Skeletal muscle cell (primary cell): Measurements from ENCODE around the gene KATNAL1.

Experiments
- DNase-seq: peaks from one replicate; pipeline ENCODE4 v3.0.0-alpha.2; 2010; ENCODE audit warnings: low read depth
- H3K4me3 ChIP-seq: 2 replicates; pipeline ENCODE4 v1.5.1; 2011; ENCODE audit warnings: low read depth, mild to moderate bottlenecking, control low read depth, low read length, moderate library complexity

Gene KATNAL1

DNA sequence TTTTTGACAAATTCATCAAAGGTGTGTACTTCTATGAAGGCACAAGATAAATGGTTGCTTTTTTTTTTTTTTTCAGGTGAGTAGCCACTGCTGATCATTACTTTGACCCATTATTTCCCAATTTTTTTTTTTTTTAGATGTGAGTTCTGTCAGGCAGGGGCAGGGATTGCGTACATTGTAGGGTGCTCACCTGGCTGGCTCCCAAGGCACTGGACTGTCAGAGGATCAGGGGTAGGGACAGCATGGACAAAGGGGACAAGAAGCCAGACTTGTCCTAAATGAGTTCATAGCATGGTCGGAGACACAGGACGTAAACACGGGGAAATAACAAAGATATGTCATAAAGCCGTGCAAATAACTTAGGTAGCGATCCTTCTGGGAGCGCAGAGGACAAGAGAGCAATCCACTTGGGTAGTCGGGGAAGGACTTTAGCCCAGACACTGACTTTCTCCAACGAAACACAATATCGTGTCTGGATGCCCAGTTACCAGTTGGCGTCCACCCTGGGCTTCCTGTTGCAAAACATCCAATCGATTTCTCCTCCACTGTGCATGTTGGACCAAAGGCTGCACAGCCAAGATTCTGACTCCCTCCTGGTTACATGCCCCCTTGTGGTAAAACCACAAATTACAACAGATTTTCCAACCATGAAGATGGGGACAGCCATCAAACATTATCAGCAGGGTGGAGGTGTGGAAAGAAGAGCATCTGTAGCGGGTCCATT is 27.5 kb upstream of the KATNAL1 start:
- H3K4me3 ChIP-seq = no peak overlapping the region
- no peak for DNase-seq

DNA sequence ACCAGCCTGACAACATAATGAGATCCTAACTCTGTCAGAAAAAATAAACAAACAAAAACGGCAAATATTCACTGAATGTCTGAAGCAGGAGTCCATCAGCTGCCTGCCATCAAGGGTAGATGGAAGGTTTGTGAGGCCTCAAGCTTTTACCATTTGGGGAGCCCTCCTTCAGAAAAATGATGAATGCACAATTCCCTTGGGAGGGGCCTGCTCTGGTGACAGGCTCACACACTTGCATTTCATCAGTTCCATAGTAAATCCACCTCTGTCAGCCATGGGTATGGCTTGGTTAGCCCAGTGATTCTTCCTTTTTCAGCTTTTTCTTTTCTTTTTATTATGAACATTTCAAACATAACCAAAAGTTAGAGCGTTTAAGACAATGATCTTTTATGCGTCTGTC is 26.3 kb upstream of the KATNAL1 start:
- DNase-seq = no peak
- no peak overlapping the region for H3K4me3 ChIP-seq

DNA sequence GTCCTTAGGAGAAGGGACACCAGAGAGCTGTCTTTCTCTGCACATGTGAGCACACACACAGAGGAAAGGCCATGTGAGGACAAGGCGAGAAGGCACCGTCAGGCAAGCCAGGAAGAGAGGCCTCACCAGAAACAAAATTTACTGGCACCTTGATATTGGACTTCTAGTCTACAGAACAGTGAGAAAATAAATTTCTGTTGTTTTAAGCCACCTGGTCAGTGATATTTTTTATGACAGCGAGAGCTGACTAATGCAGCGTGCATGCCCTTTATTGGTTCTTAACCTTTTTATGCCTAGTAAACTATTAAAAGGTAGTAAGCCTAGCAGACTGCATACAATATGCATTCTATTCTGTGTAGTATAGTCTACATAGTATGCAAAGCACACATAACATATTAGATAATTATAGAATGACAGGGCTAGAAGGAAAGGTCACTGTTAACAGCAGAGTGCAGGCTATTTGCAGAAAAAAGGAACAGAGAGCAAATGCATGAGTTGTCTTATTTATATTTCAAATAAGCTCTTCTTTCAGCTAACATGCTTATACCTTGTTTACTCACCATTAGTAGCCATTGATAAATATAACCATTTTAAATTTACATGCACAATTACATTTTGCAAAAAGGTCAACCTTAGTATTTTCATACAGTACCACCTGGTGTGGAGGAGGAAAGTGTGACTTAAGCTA is 25.2 kb upstream of the KATNAL1 start:
- no peak for DNase-seq
- H3K4me3 ChIP-seq = no peak overlapping the region

DNA sequence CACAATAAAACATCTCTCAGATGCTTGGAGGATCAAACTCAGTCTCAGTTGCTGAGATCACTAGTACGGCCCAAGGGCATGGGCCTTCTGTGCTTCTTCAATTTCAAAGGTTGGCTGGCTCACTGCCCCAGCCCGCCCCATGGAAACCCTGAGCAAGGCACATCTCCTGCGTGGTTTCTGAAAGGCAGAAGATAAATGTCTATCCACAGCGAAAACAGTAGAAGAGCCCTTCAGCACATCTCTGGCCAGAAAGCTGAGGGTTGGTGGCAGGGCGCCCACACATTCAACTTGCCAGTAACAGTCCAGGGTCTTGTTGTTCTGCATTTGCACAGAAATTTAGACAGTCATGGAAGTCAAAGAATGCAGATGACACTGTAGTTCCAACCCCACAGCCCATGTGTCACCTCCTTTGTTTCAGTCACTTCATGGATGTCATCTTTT is 24.0 kb upstream of the KATNAL1 start:
- no peak overlapping the region for H3K4me3 ChIP-seq
- DNase-seq = no peak

DNA sequence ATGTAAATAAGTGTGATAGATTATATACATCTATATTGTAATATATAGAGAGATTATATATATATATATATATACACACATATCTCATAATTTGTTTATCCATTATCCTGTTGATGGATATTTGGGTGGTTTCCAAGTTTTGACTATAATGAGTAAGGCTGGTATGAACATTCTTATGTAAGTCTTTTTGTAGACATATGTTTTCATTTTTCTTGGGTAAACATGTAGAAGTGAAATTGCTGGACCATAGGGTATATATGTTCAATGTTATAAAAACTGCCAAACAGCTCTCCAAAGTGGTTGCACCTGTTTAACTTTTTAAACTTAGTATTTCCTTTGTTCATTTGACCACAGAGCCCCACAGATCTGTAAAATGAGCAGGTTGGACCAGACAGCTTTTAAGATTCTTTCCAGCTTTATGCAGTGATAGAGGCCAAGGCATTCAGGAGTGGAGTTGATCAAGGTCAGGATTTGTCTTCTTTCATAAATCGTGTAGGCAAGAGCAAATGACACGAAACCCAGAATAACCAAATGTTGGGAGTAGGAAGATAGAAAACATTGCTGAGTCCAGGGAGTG is 21.7 kb upstream of the KATNAL1 start:
- no peak overlapping the region for H3K4me3 ChIP-seq
- no peak for DNase-seq

DNA sequence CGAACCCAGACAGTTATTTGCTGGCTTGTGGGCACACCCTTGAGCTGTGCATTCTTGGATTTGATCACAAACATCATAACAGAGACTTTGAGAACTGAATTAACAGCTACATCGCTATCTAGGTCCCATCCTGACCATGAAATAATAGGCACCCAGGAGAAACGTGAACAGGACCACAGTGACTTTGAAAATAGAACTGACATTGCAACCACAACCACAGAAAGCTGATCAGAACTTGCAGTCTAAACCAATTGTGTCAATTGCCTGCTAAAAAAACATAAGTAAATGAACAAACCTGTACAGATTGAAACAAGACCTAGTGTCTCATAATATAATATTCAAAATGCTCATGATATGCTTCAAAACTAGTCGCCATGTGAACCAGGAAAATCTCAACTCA is 18.3 kb upstream of the KATNAL1 start:
- no peak overlapping the region for H3K4me3 ChIP-seq
- no peak for DNase-seq

DNA sequence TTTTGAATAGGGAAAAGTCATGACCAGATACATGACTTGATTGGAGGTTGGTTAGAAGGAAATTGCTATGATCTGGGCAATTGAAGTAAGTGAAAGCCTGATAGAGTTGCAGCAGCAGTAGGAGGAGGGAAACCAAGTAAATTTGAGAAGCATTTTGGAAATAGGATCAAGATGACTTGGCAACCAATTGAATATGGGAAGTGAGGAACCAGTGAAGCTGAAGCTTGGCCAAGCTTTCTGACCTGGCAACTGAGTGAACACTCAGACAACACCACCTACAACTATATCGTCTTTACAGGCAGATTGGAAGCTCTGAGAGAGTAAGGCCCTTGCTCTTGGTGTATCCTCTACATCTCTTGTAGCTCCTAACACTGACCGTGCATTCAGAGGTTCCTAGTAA is 16.2 kb upstream of the KATNAL1 start:
- no peak for DNase-seq
- H3K4me3 ChIP-seq = no peak overlapping the region

DNA sequence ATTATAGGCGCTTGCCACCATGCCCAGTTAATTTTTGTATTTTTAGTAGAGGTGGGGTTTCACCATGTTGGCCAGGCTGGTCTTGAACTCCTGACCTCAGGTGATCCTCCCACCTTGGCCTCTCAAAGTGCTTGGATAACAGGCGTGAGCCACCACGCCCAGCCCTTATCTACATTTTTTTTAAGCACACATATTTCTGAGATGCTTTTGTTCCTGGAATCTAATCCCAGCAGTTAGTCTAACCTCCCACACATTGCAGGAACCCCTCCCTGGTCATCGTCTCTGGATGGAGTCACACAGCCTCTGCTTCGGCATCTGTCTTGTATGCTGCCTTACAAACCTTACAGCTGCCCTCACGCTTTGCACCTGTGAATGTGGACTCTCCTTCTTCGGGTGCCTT is 15.1 kb upstream of the KATNAL1 start:
- no peak overlapping the region for H3K4me3 ChIP-seq
- DNase-seq = no peak

DNA sequence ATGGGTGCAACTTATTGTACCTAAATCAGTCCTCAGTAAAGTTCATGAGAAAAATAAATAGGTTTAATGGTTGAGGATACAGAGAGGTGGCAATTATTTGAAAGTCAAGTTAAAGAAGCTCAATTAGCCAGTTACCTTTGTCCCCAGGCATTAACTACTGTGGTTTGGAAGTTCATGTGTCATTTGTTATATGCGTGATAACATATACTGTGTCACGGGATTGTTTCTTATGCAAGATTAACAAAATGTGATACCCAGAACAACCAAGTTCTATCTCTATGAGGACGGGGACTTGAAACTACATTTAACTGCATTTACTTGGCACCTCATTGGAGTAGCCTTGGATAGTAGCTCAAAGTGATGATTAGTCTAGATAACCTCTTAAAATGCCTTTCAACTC is 13.9 kb upstream of the KATNAL1 start:
- no peak for DNase-seq
- no peak overlapping the region for H3K4me3 ChIP-seq

DNA sequence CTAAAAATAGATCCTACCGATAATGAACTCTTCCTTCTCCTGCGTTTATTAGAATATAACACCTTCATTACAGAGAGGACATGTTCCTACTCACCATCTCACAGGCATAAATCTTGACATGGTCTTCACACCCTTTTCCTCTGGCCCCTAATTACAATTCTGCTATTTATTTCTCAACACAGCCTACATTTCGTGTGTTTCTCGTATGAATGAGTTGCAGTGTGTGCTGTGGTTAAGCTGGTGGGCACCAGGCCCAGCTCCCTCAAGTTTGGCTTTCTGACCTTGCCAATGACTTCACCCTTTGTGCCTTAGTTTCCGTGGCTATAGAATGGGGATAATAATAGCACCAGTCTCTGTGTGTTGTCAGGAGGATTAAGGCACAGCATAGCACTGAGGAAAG is 12.3 kb upstream of the KATNAL1 start:
- DNase-seq = no peak
- H3K4me3 ChIP-seq = no peak overlapping the region

DNA sequence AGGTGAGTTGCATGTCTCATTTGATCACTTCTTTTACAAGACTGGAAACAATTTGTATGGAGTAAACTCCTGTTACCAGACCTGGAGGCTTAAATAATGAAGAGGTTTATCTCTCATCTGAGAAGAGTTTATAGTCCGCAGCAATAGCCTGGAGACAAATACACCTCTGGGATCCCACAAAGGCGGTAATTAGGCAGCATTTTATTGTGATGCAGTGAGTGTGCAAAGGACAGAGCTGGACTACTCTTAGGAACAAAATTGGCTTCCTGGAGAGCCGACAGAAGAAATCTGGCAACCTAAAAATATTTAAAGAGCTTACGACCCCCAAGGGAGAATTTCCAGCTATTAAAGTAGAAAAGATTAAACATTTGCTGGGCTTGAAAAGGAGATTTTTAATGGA is 11.8 kb upstream of the KATNAL1 start:
- no peak overlapping the region for H3K4me3 ChIP-seq
- DNase-seq = no peak

DNA sequence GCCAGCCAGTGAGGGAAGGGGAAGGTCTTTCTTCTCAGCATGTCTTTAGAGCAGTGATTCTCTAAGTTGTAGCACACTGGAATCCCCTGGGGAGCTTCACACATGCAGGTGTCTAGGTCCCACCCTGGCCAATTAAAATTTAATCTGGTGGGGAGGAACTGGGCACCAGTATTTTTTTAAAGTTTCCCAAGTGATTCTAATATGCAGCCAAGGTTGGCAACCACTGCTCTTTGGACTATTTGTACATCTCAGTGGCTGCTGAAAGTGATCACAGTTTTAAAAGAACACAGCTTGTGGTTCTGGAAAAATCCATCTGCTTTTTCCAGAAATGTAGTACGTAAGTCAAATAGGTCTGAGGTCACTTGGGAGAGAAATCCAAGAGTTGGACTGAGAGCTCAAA is 10.7 kb upstream of the KATNAL1 start:
- DNase-seq = no peak
- no peak overlapping the region for H3K4me3 ChIP-seq

DNA sequence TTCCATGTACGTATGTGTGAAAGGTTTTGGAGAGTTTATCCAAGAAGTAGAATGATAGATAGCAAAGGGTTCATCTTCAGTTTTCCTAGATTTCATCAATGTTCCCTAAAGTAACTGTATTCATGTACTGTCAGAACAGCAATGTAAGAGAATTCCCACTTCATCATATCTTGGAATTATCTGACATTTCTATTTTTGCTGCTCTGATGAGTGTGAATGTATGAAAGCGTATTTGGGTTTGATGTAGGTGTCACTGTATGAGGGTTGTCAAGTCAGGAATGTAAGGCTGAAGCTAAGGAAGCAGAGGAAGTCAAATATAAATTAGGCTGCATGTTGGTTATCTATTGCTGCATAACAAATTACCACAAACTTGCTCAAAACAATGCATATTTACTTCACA is 7.2 kb upstream of the KATNAL1 start:
- DNase-seq = no peak
- H3K4me3 ChIP-seq = no peak overlapping the region

DNA sequence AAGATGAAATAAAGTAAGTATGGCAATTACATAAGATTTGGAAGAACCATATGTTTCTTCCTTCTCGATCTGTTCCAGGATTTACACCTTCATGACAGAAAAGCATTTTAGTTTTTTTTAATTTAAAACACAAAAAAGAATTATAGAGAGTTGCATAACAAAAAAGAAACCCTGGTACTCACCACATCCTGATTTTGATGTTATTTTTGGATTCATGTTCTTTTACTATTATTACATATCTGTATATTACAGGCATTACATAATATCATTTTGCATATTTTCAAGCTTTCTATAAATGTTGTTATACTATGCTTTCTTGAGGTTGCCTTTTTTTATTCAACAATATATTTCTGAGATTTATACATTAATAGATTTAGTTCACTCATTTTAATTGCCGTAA is 6.7 kb upstream of the KATNAL1 start:
- no peak for DNase-seq
- no peak overlapping the region for H3K4me3 ChIP-seq

DNA sequence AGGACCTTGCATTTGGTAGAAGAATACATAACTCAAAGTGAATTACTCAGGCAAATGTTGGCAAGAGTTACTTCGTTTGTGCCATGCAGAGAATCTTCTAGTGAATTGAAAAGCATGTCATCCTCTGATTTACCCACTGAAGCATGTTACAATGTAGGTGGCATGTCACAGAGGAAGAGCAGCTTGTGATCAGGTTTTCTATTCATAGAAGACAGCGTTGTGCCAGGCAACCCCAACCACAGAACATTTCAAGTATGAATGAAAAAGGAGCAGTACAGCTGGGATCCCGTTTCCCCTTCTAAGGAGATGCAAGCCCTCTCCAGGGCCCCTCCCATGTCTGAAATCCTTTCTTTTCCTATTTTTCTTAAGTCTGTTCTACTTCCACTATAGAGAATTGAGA is 6.0 kb upstream of the KATNAL1 start:
- no peak for DNase-seq
- no peak overlapping the region for H3K4me3 ChIP-seq

DNA sequence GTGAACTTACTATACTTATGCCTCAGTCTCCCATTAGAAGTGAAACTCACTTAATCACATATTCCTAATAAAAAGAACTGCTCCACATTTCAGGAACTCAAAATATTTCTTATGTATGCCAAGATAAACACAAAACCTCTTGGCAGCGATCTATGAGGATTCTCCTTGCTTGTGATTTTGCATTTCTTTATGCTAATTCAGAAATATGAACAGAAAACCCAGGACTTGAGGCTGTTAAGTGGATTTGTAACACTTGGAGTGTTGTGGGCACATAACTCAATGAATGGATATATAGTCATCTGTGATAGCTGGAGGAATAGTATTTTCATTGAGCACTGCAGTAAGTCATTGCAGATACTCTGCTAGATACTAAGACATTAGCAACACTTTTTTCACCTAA is 5.6 kb upstream of the KATNAL1 start:
- DNase-seq = no peak
- H3K4me3 ChIP-seq = no peak overlapping the region

DNA sequence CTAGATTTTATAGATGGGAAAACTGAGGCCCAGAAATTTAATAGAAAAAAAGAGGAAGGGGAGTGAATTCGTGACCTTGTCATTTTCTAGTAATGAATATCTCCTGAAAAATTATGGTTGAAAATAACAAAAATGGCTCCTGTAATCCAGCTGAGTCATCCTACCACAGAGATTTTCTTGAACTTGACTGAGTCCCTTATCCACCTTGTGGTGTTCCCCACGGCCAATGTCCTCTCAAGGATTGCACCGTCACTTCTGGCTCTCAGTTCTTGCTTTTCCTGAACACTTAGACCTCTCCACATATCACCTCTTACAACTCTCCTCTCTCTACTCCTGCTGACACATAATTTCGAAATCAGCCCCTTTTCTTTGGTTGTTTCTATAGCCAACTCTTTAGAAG is 1.2 kb upstream of the KATNAL1 start:
- no peak overlapping the region for H3K4me3 ChIP-seq
- peak; percentile 17 for DNase-seq

DNA sequence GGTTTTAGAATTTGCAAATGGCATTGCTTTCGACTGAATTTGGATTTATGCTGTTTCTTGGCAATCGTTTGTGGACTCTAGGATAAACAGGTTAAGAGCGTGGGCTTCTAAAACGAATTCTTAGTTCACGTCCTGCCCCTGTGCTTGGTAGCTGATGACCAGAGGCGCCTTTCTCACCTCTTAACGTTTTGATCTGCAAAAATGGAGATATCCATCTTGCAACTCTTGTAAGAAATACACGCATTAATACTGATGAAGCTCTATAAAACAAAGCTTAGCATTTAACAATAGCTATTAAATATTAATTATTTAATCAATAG is 580 bp upstream of the KATNAL1 start:
- DNase-seq = no peak
- H3K4me3 ChIP-seq = peak overlapping the region; percentile 63

DNA sequence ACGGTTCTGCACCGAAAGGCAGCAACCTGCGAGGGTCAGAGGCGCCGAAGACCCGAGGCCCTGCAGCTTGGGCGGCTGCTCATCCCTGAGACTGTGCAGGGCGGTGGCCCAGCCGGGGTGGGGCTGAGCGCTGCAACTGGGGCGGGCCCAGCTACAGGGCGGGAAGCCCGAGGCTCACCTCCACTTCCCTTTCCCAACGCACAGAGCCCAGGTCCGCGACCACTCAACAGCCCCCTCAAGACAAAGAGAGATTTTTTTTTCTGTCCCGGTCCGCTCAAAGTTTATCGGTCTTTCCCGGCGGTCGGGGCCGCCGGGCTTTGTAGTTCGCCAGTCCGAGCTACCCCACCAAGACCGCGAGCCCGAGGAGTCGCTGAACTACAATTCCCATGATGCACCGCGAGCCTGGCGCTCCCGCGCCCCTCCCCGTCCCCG is 573 bp downstream of the KATNAL1 start:
- peak; percentile 75 for DNase-seq
- H3K4me3 ChIP-seq = peak overlapping the region; percentile 63

DNA sequence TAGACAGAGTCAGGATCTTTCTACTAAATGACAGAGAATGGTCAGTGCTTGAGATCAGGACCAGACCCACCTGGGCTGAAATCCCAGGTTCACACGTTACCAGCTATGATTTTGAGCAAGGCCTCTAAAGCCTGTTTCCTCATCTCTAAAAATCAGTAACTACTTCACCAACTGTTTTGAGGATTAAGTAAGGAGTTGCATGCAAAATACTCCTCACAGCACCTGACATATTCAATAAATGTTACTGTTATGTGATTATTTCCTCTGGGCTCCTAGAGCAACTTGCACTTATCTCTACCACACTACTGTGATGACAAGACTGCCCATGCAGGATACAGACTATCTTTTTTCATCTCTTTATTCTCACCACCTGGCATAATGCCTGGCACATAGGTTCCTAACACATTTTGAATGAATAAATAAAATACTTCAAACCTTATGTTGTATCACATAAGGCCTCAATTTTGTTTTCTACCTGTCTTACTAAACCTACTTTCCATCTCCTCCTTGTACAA is 1.8 kb downstream of the KATNAL1 start:
- DNase-seq = no peak
- peak overlapping the region; percentile 63 for H3K4me3 ChIP-seq

DNA sequence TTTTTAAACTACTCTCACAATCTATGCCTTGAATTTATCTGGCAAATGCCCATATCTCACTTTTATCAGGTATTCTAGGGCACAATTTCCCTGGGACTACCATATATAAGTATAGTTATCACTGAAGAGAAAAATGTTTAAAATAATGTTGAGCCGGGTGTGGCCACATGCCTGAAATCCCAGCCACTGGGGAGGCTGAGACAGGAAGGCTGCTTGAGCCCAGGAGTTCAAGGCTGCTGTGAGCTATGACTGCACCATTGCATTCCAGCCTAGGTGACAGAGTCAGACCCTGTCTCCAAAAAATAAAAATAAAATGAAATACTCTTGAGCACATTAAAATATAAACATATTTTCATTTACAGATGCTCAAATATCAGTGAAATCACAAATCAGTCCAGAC is 4.1 kb downstream of the KATNAL1 start:
- no peak overlapping the region for H3K4me3 ChIP-seq
- no peak for DNase-seq
